ENCODE measurements around the gene ECI1. TPM values are rescaled to one million over a fixed set of nuclear protein-coding genes. Genes with fewer than 3 reads are reported as not detected.

The ECI1 gene
- total and polyA plus RNA-seq, 9 donors: 44.4 to 81.7 (median 59.3) TPM

- H3K27me3 ChIP-seq (ENCODE audit: control insufficient read depth, insufficient read depth, low read length): no peaks in the 10 kb centered on the region
- H3K27ac ChIP-seq (ENCODE audit: low read length): no peak overlapping the region
- 56% methylated on average over 22 of the region's 24 CpGs for whole genome bisulfite sequencing (ENCODE audit: insufficient coverage)
- H3K4me3 ChIP-seq (ENCODE audit: low read length): no peak overlapping the region
- DNase-seq: no peak
- H3K4me1 ChIP-seq (ENCODE audit: control insufficient read depth, insufficient read depth, low read length): peaks cover 12% of the 10 kb centered on the region
- H3K36me3 ChIP-seq (ENCODE audit: control insufficient read depth, insufficient read depth, low read length): peaks cover 36% of the 10 kb centered on the region
- no peaks in the 10 kb centered on the region for H3K9me3 ChIP-seq (replicated peaks; ENCODE audit: control insufficient read depth, low read depth, low read length)
Measured at GRCh38 chr16:2280981-2281542, 29.7 kb upstream of the ECI1 start.

DNA sequence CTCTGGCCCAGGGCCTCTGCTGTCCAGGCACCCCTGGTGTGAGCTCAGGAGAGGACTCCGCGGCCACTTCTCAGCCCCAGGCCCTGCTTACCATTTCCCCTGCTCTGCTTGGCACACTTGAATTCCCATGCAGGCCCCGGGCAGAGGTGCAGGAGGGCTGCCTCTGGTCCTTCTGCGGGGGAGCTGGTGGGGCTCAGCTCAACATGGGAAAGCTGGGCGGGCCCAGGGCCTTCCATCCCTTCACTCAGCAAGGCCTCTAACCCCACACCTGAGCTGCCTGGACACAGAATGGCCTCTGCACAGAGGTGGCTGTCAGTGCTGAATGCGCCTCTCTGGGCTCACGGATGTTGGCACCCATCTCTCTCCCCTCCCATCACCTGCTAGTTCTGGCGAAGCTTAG, 29.1 kb upstream of the ECI1 start:
- no peak overlapping the region for H3K27ac ChIP-seq (ENCODE audit: low read length)
- no peak overlapping the region for H3K4me3 ChIP-seq (ENCODE audit: low read length)
- peaks cover 17% of the 10 kb centered on the region for H3K4me1 ChIP-seq (ENCODE audit: control insufficient read depth, insufficient read depth, low read length)
- 75% methylated on average over 8 of the region's 8 CpGs for WGBS (ENCODE audit: insufficient coverage)
- no peak for DNase-seq
- no peaks in the 10 kb centered on the region for H3K27me3 ChIP-seq (ENCODE audit: control insufficient read depth, insufficient read depth, low read length)
- no peaks in the 10 kb centered on the region for H3K9me3 ChIP-seq (replicated peaks; ENCODE audit: control insufficient read depth, low read depth, low read length)
- H3K36me3 ChIP-seq (ENCODE audit: control insufficient read depth, insufficient read depth, low read length): peaks cover 36% of the 10 kb centered on the region

DNA sequence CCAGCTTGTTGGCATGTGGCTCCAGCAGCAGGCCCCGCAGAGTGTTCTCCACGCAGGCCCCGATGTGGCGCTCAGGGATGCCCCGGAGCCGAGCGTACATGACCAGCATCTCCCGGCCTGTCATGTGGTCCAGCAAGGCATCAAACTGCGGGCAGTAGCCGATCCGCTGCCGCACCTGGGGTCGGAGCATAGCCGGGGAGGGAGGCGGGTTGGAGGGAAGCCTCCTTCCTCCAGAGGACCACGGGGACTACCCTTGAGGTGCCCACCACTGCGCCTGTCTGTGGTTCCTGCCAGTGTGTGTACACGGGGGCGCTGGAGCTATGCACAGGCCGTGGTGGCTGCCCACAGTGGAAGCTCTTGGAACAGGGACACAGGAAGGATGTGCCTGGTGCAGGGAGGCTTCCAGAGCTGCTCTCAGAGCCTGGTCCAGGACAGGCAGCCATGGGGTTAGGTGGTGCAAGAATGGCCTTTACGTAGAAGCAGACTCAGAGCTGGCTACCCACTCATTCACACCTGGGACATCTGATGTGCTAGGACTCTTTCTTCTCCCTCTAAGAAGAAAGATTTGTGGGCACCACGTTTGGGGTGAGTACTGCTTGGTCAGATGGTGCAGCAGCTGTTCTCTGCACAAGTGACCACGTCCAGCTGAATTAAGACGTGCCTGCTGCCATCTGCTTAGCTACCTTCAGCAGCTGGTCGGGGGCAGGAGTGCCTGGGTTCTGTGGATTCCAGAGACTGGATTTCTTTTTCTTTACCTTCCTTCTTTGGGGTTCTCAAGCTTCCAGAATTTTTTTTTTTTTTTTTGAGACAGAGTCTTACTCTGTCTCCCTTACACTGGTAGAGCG, 27.8 kb upstream of the ECI1 start:
- Histone ChIP-seq H3K4me1 (ENCODE audit: control insufficient read depth, insufficient read depth, low read length) (peaks cover 17% of the 10 kb centered on the region), H3K27ac (ENCODE audit: low read length) (no peak overlapping the region), H3K4me3 (ENCODE audit: low read length) (no peak overlapping the region), H3K27me3 (ENCODE audit: control insufficient read depth, insufficient read depth, low read length) (no peaks in the 10 kb centered on the region), H3K9me3 (replicated peaks; ENCODE audit: control insufficient read depth, low read depth, low read length) (no peaks in the 10 kb centered on the region), H3K36me3 (ENCODE audit: control insufficient read depth, insufficient read depth, low read length) (peaks cover 25% of the 10 kb centered on the region)
- WGBS (ENCODE audit: insufficient coverage): 79% methylated on average over 25 of the region's 26 CpGs
- DNase-seq: no peak

DNA sequence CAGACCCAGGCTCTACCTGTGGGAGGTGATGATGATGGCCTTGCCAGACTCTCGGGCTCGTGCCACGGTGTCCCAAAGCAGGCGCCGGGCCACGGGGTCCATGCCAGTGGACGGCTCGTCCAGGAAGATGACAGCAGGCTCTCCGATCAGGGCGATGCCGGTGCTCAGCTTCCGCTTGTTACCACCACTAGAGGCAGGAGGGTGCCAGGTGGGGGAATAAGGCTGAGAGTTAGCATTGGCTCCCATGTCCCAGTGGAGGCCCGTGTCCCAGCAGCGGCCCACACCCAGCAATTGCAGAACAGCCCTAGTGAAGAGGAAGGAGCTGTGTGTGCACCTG, 26.9 kb upstream of the ECI1 start:
- no peaks in the 10 kb centered on the region for H3K9me3 ChIP-seq (replicated peaks; ENCODE audit: control insufficient read depth, low read depth, low read length)
- peaks cover 16% of the 10 kb centered on the region for H3K36me3 ChIP-seq (ENCODE audit: control insufficient read depth, insufficient read depth, low read length)
- 67% methylated on average over 14 of the region's 14 CpGs for WGBS (ENCODE audit: insufficient coverage)

DNA sequence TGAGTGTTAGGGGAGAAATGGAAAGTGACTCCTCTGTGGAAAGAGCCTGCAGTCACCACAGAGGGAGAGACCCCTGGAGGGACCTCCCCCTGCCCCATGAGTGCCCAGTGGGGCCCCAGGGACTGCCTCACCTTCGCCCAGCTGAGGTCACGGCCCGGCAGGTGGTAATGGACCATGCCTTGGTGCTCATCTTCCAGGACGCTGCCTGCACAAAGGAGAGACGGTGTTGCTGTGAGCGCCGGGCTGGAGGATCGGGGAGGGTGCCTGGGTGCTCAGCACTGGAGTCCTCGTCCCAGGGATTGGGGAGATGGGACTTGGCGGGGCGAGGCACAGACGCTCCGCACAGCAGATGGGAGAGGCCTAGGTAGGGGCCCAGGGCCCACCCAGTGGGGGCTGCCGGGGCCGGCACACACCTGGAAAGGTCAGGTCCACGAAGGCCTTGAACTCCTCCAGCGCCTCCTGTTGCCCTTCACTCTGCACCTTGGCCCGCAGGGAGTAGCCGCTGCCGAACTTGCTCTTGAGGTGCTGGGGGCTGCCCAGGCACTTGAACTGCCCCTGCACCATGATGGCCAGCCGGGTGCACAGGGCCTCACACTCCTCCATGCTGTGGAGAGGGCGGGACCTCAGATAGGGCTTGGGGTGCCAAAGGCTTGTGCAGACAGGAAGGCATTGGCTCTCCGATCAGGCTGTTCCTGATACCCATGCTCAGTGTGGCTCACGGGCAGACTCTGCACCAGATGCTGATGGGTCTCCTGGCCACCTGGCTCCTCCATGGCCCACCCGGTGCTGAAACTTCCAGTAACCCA, 26.3 kb upstream of the ECI1 start:
- WGBS (ENCODE audit: insufficient coverage): 86% methylated on average over 22 of the region's 25 CpGs
- Histone ChIP-seq H3K27ac (ENCODE audit: low read length) (no peak overlapping the region), H3K27me3 (ENCODE audit: control insufficient read depth, insufficient read depth, low read length) (no peaks in the 10 kb centered on the region), H3K4me1 (ENCODE audit: control insufficient read depth, insufficient read depth, low read length) (peaks cover 17% of the 10 kb centered on the region), H3K4me3 (ENCODE audit: low read length) (no peak overlapping the region), H3K9me3 (replicated peaks; ENCODE audit: control insufficient read depth, low read depth, low read length) (no peaks in the 10 kb centered on the region), H3K36me3 (ENCODE audit: control insufficient read depth, insufficient read depth, low read length) (peaks cover 12% of the 10 kb centered on the region)
- DNase-seq: no peak

More for the DNA sequence above, 26.9 kb upstream of the ECI1 start:
- no peak overlapping the region for H3K4me3 ChIP-seq (ENCODE audit: low read length)
- H3K27ac ChIP-seq (ENCODE audit: low read length): no peak overlapping the region
- DNase-seq: no peak
- H3K4me1 ChIP-seq (ENCODE audit: control insufficient read depth, insufficient read depth, low read length): peaks cover 17% of the 10 kb centered on the region
- no peaks in the 10 kb centered on the region for H3K27me3 ChIP-seq (ENCODE audit: control insufficient read depth, insufficient read depth, low read length)

DNA sequence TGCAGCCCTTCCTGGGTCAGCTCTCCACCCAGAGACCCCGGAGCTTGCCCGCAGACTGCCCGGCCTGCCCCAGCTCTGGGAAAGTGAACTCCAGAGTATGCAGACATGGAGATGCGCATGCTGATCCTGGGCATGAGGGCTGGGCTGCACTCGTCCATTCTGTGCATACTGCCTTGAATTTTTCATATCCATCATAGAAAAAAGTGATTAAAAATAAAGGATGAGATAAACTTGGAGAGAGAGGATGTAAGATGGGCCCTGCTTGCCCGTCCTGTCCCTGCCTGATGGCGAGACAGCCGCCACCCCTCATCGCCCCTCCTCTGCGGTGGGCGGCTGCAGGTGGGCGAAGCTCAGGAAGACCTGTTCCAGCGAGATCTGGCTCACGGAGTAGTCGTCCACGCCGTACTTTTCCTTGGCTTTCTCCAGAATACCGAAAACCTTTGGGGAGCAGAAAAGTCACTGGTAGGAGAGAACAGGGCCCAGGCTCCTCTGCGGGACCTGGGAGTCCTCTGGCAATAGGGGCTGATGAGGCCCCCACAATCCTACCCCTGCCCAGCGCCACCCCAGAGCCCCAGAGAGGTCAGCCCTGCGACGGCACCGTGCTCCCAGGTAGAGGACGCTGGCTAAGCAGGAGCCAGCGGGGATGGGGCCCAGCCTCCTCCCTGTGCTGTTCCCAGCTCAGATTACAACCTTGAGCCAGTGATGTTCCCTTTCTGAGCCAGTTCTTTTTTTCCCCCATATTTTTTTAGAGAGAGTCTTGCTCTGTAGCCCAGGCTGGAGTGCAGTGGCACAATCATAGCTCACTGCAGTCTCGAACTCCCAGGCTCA, 25.2 kb upstream of the ECI1 start:
- peaks cover 17% of the 10 kb centered on the region for H3K4me1 ChIP-seq (ENCODE audit: control insufficient read depth, insufficient read depth, low read length)
- H3K36me3 ChIP-seq (ENCODE audit: control insufficient read depth, insufficient read depth, low read length): peaks cover 12% of the 10 kb centered on the region
- no peak for DNase-seq
- no peak overlapping the region for H3K27ac ChIP-seq (ENCODE audit: low read length)
- H3K4me3 ChIP-seq (ENCODE audit: low read length): no peak overlapping the region
- WGBS (ENCODE audit: insufficient coverage): 42% methylated on average over 17 of the region's 26 CpGs
- H3K27me3 ChIP-seq (ENCODE audit: control insufficient read depth, insufficient read depth, low read length): no peaks in the 10 kb centered on the region
- no peaks in the 10 kb centered on the region for H3K9me3 ChIP-seq (replicated peaks; ENCODE audit: control insufficient read depth, low read depth, low read length)

DNA sequence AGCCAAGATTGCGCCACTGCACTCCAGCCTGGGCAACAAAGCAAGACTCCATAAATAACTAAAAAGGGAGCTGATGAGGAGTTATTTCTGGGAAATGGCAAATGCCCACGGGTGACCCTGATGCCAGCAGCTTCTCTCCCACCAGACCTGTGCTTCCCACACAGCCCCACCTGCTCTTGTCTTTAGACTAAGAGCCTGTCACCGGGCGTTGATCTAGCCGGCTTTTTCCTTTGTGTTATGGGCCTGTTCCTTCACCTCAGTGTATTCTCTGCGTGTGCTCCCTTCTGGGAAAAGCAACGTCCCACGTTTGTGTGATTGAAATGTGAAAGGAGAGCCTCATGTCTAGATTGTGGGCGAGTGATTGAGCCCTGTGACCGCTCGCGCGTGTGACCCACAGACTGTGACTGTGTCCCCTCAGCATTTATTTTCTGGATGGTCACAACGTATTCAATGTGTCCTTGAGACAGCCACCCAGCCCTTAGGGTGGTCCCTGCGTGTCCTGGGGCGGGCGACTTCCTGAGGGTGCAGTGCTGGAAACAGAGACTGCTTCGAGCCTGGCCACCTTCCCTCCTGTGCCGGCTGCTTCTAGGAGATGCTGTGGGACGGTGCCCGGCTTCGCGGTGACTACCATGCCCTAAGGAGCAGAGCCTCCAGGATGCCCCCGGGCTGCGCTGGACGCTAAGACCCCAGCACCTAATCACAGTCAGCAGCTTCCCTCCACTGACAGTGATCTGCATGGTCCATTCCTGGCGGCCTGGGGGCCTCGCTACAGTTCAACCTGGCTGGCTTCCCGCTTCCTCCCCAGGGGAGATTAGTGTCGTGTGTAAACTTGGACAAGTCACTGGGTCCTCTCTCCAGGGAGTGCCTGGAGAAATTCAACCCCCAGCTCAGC, 24.3 kb upstream of the ECI1 start:
- H3K9me3 ChIP-seq (replicated peaks; ENCODE audit: control insufficient read depth, low read depth, low read length): no peaks in the 10 kb centered on the region
- no peak overlapping the region for H3K27ac ChIP-seq (ENCODE audit: low read length)
- H3K36me3 ChIP-seq (ENCODE audit: control insufficient read depth, insufficient read depth, low read length): peaks cover 7% of the 10 kb centered on the region
- H3K27me3 ChIP-seq (ENCODE audit: control insufficient read depth, insufficient read depth, low read length): no peaks in the 10 kb centered on the region
- 75% methylated on average over 19 of the region's 30 CpGs for WGBS (ENCODE audit: insufficient coverage)
- DNase-seq: peak; percentile 48
- H3K4me1 ChIP-seq (ENCODE audit: control insufficient read depth, insufficient read depth, low read length): peaks cover 18% of the 10 kb centered on the region
- H3K4me3 ChIP-seq (ENCODE audit: low read length): no peak overlapping the region

DNA sequence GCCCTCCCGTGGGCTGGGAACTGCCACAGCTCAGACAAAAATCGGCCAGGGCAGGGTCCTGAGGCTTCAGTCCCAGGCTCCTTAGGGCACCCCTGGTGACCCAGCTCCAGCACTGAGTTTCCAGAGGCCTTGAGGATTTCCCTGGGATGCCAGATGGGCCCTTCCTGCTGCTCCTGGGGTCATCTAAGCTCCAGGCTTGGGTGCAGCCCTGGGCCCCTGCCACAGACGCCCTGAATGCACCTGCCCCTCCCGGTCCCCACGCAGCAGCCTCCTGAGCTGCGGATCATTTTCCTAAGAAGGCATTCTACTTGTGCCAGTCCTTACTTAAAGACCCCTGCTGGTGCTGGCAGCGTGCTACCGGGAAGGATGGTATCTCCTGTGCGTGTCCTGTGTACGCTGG, 22.5 kb upstream of the ECI1 start:
- H3K27me3 ChIP-seq (ENCODE audit: control insufficient read depth, insufficient read depth, low read length): no peaks in the 10 kb centered on the region
- DNase-seq: no peak
- H3K9me3 ChIP-seq (replicated peaks; ENCODE audit: control insufficient read depth, low read depth, low read length): no peaks in the 10 kb centered on the region
- H3K4me1 ChIP-seq (ENCODE audit: control insufficient read depth, insufficient read depth, low read length): peaks cover 36% of the 10 kb centered on the region
- no peak overlapping the region for H3K27ac ChIP-seq (ENCODE audit: low read length)
- WGBS (ENCODE audit: insufficient coverage): 81% methylated on average over 10 of the region's 10 CpGs
- H3K4me3 ChIP-seq (ENCODE audit: low read length): no peak overlapping the region
- peaks cover 4% of the 10 kb centered on the region for H3K36me3 ChIP-seq (ENCODE audit: control insufficient read depth, insufficient read depth, low read length)

DNA sequence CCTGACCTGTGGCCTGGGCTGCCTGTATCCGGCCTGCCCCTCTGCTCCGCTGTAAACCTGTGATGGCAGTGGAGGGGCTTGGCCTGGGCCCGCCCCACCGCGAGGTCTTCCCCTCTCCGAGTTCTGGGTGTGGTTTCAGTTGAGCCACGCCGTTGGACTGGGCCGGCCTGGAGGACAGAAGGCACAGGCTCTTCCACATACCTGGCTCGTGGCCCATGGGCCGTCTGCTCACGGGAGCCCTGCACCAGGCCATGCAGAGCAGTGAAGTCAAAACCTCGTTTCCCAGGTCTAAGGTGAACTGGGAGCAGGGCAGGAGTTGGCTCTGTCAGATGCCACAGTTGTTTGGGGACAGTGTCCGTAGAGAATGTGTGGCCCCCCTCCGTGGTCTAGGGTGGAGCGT, 22.1 kb upstream of the ECI1 start:
- 74% methylated on average over 16 of the region's 16 CpGs for WGBS (ENCODE audit: insufficient coverage)

More for the DNA sequence above, 22.1 kb upstream of the ECI1 start:
- DNase-seq: no peak
- no peak overlapping the region for H3K4me3 ChIP-seq (ENCODE audit: low read length)
- no peak overlapping the region for H3K27ac ChIP-seq (ENCODE audit: low read length)
- H3K9me3 ChIP-seq (replicated peaks; ENCODE audit: control insufficient read depth, low read depth, low read length): no peaks in the 10 kb centered on the region
- no peaks in the 10 kb centered on the region for H3K27me3 ChIP-seq (ENCODE audit: control insufficient read depth, insufficient read depth, low read length)
- H3K4me1 ChIP-seq (ENCODE audit: control insufficient read depth, insufficient read depth, low read length): peaks cover 37% of the 10 kb centered on the region
- H3K36me3 ChIP-seq (ENCODE audit: control insufficient read depth, insufficient read depth, low read length): peaks cover 4% of the 10 kb centered on the region

Data from muscle of leg (tissue), 11 donors.